ENCODE results near the gene RNF207.

- TF ChIP-seq EGR1 (IDR thresholded peaks at IDR 0.05) (no peak), CEBPB (IDR thresholded peaks at IDR 0.05) (no peak), USF1 (IDR thresholded peaks at IDR 0.05) (no peak)
Observed at GRCh38 chr1:6224718-6225117, 18.8 kb downstream of the RNF207 start.
